ENCODE results near the gene SCIMP.
"Not testable (repeated sequence)": the region's sequence is repeated elsewhere in the genome, so short reads cannot be mapped to it uniquely, and the experiment has no call there.

Gene SCIMP

DNA sequence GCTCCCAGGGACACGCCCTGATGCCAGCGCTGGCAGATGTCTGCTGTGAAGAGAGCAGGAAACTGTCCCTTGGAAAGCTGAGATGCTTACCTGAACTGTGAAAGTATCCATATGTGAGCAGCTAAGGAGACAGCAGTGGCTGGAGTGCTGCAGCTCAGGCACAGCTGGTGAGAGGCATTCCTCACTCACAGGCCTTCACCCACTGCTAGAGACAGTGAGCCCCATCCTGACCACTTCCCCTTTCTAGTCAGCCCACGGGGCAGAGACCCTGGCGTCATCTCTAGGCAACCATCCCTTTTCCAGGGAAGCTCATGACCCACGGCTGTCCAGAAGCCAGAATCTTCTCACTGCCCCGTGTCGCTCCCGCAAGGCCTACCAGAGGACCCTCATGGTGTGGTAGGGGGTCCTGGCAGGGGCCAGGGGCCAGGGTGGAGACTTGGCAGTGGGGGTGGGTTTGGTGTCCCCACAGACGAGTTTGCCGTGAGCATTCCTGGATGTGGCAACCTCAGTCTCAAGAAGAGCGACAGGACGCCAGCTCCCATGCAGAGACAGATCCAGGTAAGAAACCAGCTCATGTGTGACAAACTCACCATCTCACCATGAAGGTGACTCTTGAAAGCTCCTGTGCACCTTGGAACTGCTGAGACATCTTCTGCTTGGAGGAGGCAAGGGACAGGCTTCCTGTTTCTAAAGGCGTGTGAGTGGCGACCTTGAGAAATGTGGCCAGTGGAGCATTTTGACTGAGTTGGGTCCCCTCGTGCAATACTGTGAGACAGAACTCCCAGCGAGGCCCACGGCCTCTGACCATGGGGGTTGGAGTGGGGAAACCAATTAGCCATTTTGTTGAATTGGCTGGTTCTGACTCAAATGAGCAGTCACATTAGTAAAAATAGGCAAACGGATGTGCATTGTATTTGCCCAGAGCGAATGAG lies at the start of gene SCIMP:
TSS of gene SCIMP (minus strand) at position 216 of the 932 bp plus-strand sequence. CDS start at position 111, 105 bp downstream.
- no peak for DNase-seq (ENCODE audit: low read depth in 2 of 2)

GRCh38 chr17:5283571-5284315 lies 49.1 kb upstream of the SCIMP start:
- no peak for DNase-seq (ENCODE audit: low read depth in 2 of 2)

DNA sequence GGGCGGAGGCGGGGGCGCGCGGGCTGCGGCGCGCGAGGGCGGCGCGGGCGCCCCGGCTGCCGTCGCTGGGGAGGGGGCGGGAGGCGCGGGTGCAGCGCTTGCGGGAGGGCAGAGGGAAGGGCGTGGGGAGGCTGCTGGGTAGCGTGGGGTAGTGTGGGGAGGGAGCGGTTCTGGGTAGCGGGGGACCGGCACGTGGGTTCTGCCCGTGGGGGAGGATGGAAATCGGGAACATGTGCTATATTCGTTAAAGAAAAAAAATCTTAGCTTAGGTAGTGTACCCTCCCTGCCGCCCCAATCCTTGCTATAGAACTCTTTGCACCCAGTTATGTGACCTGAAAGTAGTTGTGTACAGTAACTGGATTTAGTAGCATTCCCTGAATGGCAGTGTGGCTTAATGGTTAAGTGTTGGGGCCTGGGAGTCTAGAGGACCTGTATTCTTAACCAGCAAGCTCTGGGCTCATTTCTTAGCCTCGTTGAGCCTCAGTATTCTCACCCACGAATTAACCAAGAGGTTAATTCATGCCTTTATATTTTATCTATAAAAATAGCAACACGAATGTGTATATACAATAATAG lies 48.1 kb upstream of the SCIMP start:
- DNase-seq (ENCODE audit: low read depth in 2 of 2), result peak in 1 of 2 donors; percentile 8

DNA sequence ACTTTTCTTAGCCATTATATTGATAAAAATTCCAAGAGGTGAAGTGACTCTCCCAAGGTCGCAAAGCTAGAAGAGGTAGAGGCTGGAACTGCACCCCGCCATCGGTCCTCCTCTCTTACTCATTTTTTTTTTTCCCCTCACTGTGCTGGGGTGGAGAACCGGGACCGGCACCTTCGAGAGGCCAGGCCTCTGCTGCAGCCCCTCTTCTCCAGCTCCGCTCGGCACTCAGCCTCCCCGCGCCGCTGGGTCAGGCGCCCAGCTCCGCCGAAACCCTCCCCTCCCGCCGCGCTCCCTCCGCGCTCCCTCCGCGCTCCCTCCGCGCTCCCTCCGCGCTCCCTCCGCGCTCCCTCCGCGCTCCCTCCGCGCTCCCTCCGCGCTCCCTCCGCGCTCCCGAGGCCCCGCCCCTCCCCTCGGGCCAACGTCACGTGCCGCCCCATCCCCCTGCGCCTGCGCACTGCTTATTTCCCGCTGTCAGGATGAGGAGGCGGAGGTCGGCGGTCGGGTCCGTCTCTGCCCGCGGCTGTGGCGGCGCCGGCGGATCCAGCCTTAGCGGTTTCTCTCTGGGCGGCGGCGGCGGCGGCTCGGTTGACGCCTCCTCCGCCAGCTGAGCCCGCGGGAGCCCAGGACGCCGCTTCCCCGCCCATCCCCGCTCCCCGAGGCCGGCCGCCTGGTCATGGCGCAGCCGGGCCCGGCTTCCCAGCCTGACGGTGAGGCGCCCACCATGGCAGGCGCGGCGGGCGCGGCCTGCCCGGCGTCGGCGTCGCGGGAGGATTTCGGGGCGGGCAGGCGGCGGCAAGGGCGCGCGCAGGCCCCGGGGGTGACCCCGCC lies 47.4 kb upstream of the SCIMP start, which contains the start of gene RABEP1:
TSS of gene RABEP1 (plus strand) at position 471 of the 828 bp plus-strand sequence. CDS start at position 674, 203 bp downstream.
- DNase-seq (ENCODE audit: low read depth in 2 of 2), result peak; percentile 86 to 90

- DNase-seq (ENCODE audit: low read depth in 2 of 2), result peak; percentile 26 to 42
These were observed 37.7 kb upstream of the SCIMP start for GRCh38 chr17:5272322-5272721.

GRCh38 chr17:5269241-5269960 lies 34.7 kb upstream of the SCIMP start:
- DNase-seq (ENCODE audit: low read depth in 2 of 2), result no peak

- no peak for DNase-seq (ENCODE audit: low read depth in 2 of 2)
These were observed 30.2 kb upstream of the SCIMP start for GRCh38 chr17:5264893-5265292.

GRCh38 chr17:5263441-5263840 lies 28.8 kb upstream of the SCIMP start:
- DNase-seq (ENCODE audit: low read depth in 2 of 2), result no peak

DNA sequence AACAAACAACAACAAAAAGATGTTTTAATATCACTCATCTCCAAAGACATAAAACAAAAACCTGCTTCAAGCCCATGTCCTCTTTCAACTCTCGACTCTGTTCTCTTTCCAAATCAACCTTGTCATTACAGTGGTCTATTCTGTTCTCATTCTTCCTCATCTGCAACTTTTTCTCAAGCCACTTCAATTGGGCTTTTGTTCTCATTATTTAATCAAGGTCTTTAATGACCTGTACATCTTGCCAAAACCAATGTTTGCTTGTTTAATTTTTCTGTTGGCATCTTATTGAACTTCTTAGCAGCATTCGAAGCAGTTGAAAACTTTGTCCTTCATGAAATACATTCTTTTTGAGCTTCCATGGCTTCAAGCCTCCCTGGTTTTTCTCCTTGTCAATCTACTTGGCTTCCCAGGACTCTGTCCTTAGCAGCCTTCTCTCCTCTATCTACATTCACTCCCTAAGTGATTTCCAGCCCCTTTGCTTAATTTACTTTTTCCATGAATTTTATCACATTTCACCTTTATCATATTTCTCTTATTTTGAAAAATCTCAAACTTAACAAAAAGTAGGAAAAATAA lies 27.8 kb upstream of the SCIMP start:
- DNase-seq (ENCODE audit: low read depth in 2 of 2), result no peak

DNA sequence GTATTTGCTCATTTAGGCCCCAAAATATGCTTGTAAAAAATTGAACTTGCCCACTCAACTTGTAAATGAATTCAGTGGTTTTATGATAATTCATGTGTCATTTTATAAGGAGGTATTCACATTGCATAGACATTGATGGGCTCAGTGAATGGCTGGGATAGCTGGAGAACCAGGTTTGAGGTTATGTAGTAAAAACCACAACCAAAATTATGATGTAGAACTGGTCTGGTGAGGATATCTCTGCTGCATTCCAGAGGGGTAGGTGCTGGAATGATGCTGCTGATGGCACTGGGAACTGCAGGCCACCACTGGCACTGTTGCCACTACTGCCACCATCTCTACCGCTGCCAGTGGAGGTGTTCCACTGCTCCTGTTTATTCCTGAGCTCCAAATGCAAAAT lies 25.9 kb upstream of the SCIMP start:
- DNase-seq (ENCODE audit: low read depth in 2 of 2), result no peak

- DNase-seq (ENCODE audit: low read depth in 2 of 2), result no peak
These were observed 22.5 kb upstream of the SCIMP start for GRCh38 chr17:5257124-5257523.

DNA sequence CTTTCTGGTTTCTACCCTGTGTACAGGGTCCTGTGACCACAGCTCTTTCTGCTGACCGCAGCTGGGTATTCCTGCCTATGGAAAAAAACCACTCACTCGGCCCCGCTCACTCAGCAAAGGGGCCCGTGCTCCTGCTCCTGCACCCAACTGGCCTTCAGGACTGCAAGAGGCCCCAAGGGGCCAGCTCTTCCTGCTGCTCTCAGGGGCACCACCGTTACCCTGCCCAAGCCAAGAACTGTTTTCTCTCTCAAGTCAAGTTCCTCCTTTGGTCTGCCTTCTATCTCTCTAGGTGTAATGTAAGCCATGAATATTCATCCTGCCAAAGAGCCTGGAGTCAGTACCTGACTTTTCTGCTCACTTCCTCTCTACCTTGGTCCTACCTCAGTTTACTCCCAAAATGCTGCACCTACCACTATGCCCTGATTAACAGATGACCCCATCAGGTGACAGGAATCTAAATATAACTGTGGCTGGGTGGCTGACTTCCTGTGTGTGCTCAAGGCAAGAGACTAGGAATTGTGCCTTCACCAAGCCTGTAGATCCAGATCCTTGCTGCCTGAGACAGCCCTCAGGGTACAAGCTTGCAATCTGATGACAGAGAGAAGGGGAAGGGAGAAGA lies 20.4 kb upstream of the SCIMP start:
- DNase-seq (ENCODE audit: low read depth in 2 of 2), result no peak

DNA sequence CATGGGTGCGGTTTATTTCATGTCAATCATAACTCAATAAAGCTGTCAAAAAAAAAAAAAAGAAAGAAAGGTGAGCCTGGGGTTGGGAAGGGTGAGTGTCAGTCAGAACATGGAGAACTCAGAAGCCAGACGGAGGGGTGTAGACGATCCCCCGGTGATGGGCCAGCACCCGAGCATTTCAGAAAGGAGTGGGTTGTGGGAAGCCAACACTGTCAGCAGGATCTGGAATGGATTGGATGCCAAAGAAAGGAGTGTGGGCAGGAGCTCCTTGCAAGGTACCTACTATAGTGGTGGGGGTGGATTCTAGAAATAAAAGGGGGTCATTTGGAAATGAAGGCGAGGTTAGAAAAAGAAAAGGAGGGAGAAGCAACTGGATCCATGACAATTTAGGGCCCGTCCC lies 19.8 kb upstream of the SCIMP start:
- DNase-seq (ENCODE audit: low read depth in 2 of 2), result no peak

DNA sequence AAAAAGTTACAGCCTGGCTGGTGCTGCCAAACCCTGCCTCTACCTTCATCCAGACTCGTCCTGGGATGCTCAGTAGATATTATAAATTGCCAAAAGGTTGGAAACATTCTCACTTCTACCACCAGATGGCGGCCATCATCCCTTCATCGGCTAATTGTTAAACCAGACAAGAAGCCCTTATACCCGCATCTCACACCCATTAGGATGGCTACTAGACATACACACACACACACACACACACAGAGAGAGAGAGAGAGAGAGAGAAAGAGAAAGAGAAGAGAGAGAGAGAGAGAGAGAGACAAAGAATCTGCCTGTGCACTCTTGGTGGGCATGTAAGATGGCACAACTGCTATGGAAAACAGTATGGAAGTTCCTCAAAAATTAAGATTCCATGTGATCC lies 15.0 kb upstream of the SCIMP start:
- DNase-seq (ENCODE audit: low read depth in 2 of 2), result peak in 1 of 2 donors; percentile 30

DNA sequence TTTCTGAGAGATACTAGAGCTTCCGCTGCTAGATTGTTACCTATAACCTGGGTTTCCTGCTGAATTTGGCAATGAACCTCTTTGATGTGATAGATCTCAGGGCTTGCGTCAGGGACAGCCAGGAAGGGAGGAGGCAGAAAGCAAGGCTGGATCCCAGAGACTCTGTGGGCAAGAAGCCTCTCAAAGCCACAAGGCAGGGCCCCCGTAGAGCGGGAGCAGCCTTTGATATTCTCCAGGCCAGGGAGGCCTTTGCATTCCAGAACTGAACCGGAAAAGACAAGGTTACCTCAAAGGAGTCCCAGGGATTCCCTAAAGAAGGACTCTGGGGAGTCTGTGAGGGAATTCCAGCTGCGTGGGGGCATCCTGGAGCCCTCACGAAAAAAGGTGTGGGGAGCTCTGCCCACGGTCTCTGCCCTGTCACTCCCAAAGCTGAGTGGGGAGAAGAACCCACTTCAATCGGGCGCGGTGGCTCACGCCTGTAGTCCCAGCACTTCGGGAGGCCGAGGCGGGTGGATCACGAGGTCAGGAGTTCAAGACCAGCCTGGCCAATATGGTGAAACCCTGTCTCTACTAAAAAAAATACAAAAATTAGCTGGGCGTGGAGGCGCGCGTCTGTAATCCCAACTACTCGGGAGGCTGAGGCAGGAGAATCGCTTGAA lies 14.3 kb upstream of the SCIMP start:
- DNase-seq (ENCODE audit: low read depth in 2 of 2), result no peak

DNA sequence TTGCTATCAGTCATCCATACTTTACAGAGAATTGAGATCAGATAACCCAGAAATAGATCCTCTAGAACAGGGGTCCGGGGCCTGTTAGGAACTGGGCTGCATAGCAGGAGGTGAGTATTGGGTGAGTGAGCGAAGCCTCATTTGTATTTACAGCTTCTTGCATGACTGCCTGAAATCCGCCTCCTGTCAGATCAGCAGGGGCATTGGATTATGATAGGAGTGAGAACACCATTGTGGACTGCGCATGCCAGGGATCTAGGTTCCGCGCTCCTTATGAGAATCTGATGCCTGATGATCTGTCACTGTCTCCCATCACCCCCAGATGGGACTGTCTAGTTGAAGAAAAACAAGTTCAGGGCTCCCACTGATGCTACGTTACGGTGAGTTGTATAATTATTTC lies 13.0 kb upstream of the SCIMP start:
- DNase-seq (ENCODE audit: low read depth in 2 of 2), result no peak

DNA sequence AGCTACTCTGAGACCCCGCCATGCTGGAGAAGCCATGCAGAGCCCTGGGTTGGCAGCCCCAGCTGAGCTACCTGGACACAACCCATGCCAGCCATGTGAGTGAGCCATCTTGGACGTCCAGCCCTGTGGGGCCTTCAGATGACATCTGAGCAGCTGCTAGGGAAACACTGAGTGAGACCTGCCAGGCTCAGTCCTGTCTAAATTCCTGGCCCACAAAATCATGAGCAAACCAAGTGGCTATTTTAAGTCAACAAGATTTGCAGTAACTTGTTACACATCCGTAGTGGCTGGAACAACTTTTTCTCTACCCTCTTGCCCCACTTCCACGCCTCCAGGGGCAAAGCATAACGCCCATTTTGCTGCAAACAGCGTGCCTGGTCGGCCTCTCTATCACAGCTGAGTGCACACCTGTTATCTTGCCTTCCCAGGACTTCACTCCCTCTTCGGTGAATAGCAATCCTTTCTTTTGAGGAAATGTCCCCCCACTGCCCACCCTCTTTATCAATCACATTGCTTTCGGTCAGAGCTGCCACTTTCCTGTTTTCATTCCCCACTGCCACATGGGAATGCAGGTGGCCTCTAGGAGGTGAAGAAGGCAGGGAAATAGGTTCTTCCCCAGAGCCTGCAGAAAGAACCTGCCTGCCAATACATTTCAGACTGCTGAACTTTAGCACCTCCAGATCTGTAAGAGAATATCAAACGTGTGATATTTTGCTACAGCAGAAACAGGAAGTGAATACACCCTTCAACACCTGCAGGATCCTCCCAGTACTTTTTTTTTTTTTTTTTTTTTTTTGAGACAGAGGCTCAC lies 7.4 kb upstream of the SCIMP start:
- no peak for DNase-seq (ENCODE audit: low read depth in 2 of 2)

- DNase-seq (ENCODE audit: low read depth in 2 of 2), result not testable (repeated sequence)
These were observed 5.1 kb upstream of the SCIMP start for GRCh38 chr17:5239769-5240168.

GRCh38 chr17:5238333-5238732 lies 3.7 kb upstream of the SCIMP start:
- no peak for DNase-seq (ENCODE audit: low read depth in 2 of 2)
